Nephron progenitor cell (in vitro differentiated cells): ENCODE measurements around the gene CDHR2.

Experiments used
- DNase-seq: peaks from one replicate; pipeline ENCODE4 v3.0.0; 2021
- H3K27ac Mint-ChIP-seq: 2 replicates; pipeline ENCODE4 v1.8.0; 2021; ENCODE audit warnings: mild to moderate bottlenecking, moderate library complexity, mixed read lengths
- H3K27me3 Mint-ChIP-seq: 2 replicates; pipeline ENCODE4 v1.8.0; 2021; ENCODE audit warnings: mild to moderate bottlenecking, low read depth, mixed read lengths; ENCODE audit not compliant: poor library complexity
- H3K36me3 Mint-ChIP-seq: 2 replicates; pipeline ENCODE4 v1.8.0; 2021; ENCODE audit warnings: low read depth, mixed read lengths
- H3K4me1 Mint-ChIP-seq: 2 replicates; pipeline ENCODE4 v1.8.0; 2021; ENCODE audit warnings: mixed read lengths
- H3K4me3 Mint-ChIP-seq: 2 replicates; pipeline ENCODE4 v1.8.0; 2021; ENCODE audit warnings: mild to moderate bottlenecking, moderate library complexity, mixed read lengths
- H3K9me3 Mint-ChIP-seq: 2 replicates; pipeline ENCODE4 v1.8.0; 2021; ENCODE audit warnings: mild to moderate bottlenecking, moderate library complexity, mixed read lengths
- TF ChIP-seq, protein P1 (sequence below): fragments of 200-600 bp; sonication (generic); IDR thresholded peaks from 2 replicates; pipeline ENCODE4 v1.5.0; 2021; ENCODE audit warnings: antibody characterized with exemption

The CDHR2 gene

DNA sequence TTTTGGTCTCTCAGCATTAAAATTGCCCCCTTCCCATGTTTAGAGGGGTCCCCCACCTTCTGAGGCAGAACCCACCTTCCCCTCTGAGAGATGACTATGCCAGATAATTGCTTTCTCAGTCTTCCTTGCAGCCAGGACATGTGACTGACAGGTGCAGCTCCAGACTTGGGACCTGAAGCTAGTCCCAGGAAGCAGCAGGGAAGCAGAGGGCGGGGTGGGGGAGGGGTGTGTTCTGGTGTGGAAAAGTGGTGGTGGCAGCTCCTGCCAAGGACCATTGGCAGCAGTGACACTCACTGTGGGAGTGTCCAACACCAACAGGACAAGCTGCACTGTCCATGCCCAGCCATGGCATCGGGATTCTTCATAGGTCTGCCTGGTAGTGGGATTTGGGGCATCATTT lies 83.6 kb downstream of the CDHR2 start:
- DNase-seq, result no peak
- Mint-ChIP-seq H3K36me3 (no peaks in the 10 kb centered on the region), H3K27me3 (peaks cover 81% of the 10 kb centered on the region), H3K4me3 (no peak overlapping the region), H3K9me3 (peaks cover 11% of the 10 kb centered on the region), H3K27ac (no peak overlapping the region), H3K4me1 (peaks cover 30% of the 10 kb centered on the region)
- TF ChIP-seq, protein P1, sequence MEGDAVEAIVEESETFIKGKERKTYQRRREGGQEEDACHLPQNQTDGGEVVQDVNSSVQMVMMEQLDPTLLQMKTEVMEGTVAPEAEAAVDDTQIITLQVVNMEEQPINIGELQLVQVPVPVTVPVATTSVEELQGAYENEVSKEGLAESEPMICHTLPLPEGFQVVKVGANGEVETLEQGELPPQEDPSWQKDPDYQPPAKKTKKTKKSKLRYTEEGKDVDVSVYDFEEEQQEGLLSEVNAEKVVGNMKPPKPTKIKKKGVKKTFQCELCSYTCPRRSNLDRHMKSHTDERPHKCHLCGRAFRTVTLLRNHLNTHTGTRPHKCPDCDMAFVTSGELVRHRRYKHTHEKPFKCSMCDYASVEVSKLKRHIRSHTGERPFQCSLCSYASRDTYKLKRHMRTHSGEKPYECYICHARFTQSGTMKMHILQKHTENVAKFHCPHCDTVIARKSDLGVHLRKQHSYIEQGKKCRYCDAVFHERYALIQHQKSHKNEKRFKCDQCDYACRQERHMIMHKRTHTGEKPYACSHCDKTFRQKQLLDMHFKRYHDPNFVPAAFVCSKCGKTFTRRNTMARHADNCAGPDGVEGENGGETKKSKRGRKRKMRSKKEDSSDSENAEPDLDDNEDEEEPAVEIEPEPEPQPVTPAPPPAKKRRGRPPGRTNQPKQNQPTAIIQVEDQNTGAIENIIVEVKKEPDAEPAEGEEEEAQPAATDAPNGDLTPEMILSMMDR, result no peak

DNA sequence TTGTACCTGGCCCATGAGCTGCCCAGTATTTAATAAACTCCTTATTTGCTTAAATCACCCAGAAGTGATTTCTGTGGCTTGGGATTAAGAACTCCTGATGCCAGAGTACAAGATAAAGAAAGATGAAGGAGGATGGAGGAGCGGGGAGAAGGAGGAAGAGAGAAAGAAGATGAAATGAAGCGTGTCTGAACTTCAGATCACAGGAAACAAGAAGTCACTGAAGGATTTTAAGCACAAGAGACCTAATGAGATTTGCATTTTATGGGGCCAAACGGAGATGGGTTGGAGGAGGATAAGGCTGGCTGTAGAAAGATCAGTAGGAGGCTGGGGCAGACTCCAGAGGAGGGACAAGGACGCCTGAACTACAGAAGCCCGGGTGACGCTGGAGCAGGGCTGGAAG lies 84.5 kb downstream of the CDHR2 start:
- no peaks in the 10 kb centered on the region for H3K36me3 Mint-ChIP-seq
- no peak overlapping the region for H3K27ac Mint-ChIP-seq
- H3K27me3 Mint-ChIP-seq, result peaks cover 73% of the 10 kb centered on the region
- peaks cover 11% of the 10 kb centered on the region for H3K9me3 Mint-ChIP-seq
- DNase-seq, result no peak
- H3K4me1 Mint-ChIP-seq, result peaks cover 30% of the 10 kb centered on the region
- peak overlapping the region; percentile 12 for H3K4me3 Mint-ChIP-seq
- TF ChIP-seq, protein P1, result no peak

DNA sequence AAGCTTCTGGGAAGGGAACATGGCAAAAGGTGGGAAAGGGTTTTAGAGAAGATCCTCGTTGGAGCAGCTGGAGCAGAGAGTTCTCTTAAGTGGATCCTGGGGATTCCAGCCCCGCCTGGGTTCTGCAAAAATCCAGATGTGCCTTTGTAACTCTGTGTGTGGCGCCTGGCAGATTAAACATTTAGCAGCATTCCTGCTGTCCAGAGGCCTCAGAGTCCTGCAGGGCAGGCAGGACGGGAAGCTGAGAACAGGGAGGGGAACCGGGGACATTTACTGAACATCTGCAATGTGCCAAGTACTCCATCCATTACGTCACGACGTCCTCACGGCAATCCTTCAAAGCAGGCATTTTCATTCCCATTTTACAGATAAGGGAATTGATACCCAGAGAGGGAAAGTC lies 87.3 kb downstream of the CDHR2 start:
- TF ChIP-seq, protein P1, result no peak
- peaks cover 11% of the 10 kb centered on the region for H3K9me3 Mint-ChIP-seq
- H3K4me3 Mint-ChIP-seq, result no peak overlapping the region
- H3K4me1 Mint-ChIP-seq, result peaks cover 21% of the 10 kb centered on the region
- H3K36me3 Mint-ChIP-seq, result no peaks in the 10 kb centered on the region
- DNase-seq, result no peak
- H3K27me3 Mint-ChIP-seq, result peaks cover 49% of the 10 kb centered on the region
- no peak overlapping the region for H3K27ac Mint-ChIP-seq

DNA sequence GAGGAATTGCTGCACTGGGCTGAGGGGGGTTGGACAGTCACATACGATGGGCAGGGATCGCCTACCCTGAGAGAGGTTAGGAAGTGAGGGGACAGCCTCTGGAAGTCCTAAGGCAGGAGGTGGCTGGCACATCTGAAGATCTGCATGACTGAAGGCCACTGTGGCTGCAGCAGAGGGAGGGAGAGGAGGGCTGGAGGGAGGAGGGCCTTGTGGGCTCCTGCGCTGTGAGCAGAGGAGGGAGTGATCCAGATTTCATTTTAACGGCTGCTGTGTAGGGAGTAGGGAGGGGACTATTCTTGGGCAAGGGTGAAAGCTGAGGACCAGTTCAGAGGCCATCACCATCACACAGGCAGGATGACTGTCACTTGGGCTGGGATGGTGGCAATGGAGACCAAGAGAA lies 88.4 kb downstream of the CDHR2 start:
- H3K27me3 Mint-ChIP-seq, result peaks cover 38% of the 10 kb centered on the region
- H3K4me3 Mint-ChIP-seq, result no peak overlapping the region
- H3K36me3 Mint-ChIP-seq, result no peaks in the 10 kb centered on the region
- TF ChIP-seq, protein P1, result no peak
- H3K4me1 Mint-ChIP-seq, result peaks cover 21% of the 10 kb centered on the region
- peaks cover 11% of the 10 kb centered on the region for H3K9me3 Mint-ChIP-seq
- H3K27ac Mint-ChIP-seq, result no peak overlapping the region
- DNase-seq, result no peak

DNA sequence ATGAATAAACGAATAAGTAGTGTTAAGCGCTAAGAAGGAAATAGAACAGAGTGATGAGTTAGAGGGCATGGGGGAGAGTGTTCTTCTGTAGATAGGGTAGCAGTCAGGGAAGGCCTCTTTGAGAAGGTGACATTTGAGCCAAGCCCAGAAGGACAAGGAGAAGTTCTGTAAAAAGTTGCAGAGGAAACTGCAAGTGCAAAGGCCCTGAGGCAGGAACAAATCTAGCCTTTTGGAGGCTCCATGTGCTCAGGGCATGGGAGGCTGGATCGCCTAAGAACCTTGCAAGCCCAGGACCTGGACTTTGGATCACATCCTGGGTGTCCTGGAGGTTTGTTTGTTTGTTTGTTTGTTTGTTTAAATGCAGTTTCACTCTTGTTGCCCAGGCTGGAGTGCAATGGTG lies 89.3 kb downstream of the CDHR2 start:
- Mint-ChIP-seq H3K27ac (no peak overlapping the region), H3K4me3 (no peak overlapping the region), H3K36me3 (no peaks in the 10 kb centered on the region), H3K27me3 (peaks cover 30% of the 10 kb centered on the region), H3K4me1 (peaks cover 19% of the 10 kb centered on the region), H3K9me3 (peaks cover 11% of the 10 kb centered on the region)
- TF ChIP-seq, protein P1, result no peak
- no peak for DNase-seq

DNA sequence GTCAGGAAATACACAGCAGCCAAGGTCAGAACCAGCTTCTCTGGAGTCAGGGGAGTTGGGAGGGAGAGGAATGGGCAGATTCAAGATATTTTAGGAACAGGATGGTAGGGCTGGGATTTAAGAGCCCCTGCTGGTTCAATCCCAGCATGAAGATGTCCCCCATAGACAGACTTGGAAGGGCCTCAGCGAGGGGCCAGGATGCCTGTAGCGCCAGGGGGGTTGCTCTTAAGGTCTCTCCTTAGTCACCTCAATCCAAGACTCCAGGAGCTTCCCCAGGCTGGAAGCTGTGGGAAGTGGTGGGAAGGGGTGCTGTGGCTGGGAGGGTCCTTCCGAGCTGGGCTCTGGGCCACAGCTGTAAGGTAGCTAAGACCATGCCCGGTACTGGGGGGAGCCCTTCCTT lies 90.1 kb downstream of the CDHR2 start:
- Mint-ChIP-seq H3K9me3 (peaks cover 11% of the 10 kb centered on the region), H3K27ac (no peak overlapping the region), H3K4me3 (no peak overlapping the region), H3K4me1 (peaks cover 12% of the 10 kb centered on the region), H3K36me3 (no peaks in the 10 kb centered on the region), H3K27me3 (peaks cover 23% of the 10 kb centered on the region)
- TF ChIP-seq, protein P1, result no peak
- no peak for DNase-seq
